Erythroblast (primary cell): ENCODE data around the gene GATAD2B.

Experiments used
- GATA1 ChIP-seq: IDR thresholded peaks from 2 replicates; pipeline ENCODE4 v1.6.1; 2011; ENCODE audit warnings: low read depth, mild to moderate bottlenecking, control low read depth, low read length, moderate library complexity
- POLR2A ChIP-seq: IDR thresholded peaks from 2 replicates; pipeline ENCODE4 v1.6.1; 2011; ENCODE audit warnings: mild to moderate bottlenecking, low read length

DNA sequence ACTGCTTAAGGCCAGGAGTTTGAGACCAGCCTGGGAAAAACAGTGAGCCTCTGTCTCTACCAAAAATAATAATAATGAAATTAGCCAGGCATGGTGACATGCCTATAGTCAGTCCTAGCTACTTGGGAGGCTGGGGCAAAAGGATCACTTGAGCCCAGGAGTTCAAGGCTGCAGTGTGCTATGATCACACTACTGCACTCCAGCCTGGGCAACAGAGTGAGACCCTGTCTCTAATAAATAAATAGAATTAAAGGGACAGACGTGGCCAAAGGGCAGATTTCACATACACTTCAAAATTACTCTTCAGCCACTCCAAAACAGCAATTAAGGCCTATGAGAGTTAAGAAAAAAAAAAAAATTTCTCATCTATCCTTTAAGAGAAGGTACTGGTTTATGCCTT is 45.7 kb downstream of the GATAD2B start:
- TF ChIP-seq POLR2A (no peak), GATA1 (no peak)
